CD4-positive, alpha-beta T cell (primary cell): ENCODE measurements around the gene KCNC1. TPM values are rescaled to one million over a fixed set of nuclear protein-coding genes. Genes with fewer than 3 reads are reported as not detected.

Experiments
- ATAC-seq: fragments of 200-7000 bp; cut with Tn5 transposase; one replicate; pipeline ENCODE4 v1.10.0; 2022; ENCODE audit warnings: mild to moderate bottlenecking; ENCODE audit not compliant: poor library complexity
- CTCF ChIA-PET: fragments of 350-600 bp; sonication (Branson Sonifier 250); formaldehyde crosslinking; loops from one replicate; lab custom pipeline; 2021; ENCODE audit warnings: antibody characterized with exemption, inconsistent platforms; lab: Charles Lee
- POLR2A ChIA-PET: fragments of 350-600 bp; sonication (Branson Sonifier 250); formaldehyde crosslinking; loops from one replicate; lab custom pipeline; 2021; ENCODE audit warnings: antibody characterized with exemption, inconsistent platforms; lab: Charles Lee
- DNase-seq, 14 experiments: peaks; one replicate each; pipeline ENCODE4 v3.0.0-alpha.2; 2013 to 2020; ENCODE audit warnings: mixed read lengths in 2 of 14
- H3K27ac ChIP-seq, 2 donors: one replicate each; pipeline versions ENCODE4 v1.5.1 to v1.7.0; 2013; ENCODE audit warnings: low read length in 2 of 2, low read depth in 1 of 2, mild to moderate bottlenecking in 1 of 2
- H3K27me3 ChIP-seq, 2 experiments: 1 replicate in 1 of 2; 2 replicates in 1 of 2; pipeline versions ENCODE4 v1.6.1 to v1.7.0; 2013; ENCODE audit warnings: low read length in 2 of 2, control low read depth in 1 of 2, mild to moderate bottlenecking in 1 of 2, moderate library complexity in 1 of 2; ENCODE audit not compliant: insufficient read depth in 2 of 2, control insufficient read depth in 1 of 2
- H3K36me3 ChIP-seq: one replicate; pipeline ENCODE4 v1.6.1; 2013; ENCODE audit warnings: low read length, control low read depth; ENCODE audit not compliant: insufficient read depth
- H3K4me1 ChIP-seq: one replicate; pipeline ENCODE4 v1.6.1; 2013; ENCODE audit warnings: low read length, control low read depth; ENCODE audit not compliant: insufficient read depth
- H3K4me3 ChIP-seq: one replicate; pipeline ENCODE4 v1.5.1; 2013; ENCODE audit warnings: mild to moderate bottlenecking, low read length, moderate library complexity
- H3K9me3 ChIP-seq, 2 experiments: 1 replicate in 1 of 2; 2 replicates in 1 of 2; pipeline versions ENCODE4 v1.6.1 to v1.7.0; 2013; ENCODE audit warnings: low read length in 2 of 2, mild to moderate bottlenecking in 2 of 2, control low read depth in 1 of 2, moderate library complexity in 1 of 2; ENCODE audit not compliant: control insufficient read depth in 1 of 2, insufficient read depth in 1 of 2
- H3K27ac Mint-ChIP-seq: one replicate; pipeline ENCODE4 v1.8.0; 2020; ENCODE audit warnings: mixed read lengths
- H3K27me3 Mint-ChIP-seq: one replicate; pipeline ENCODE4 v1.8.0; 2021; ENCODE audit warnings: mixed read lengths
- H3K36me3 Mint-ChIP-seq: one replicate; pipeline ENCODE4 v1.8.0; 2021; ENCODE audit warnings: low read depth, mixed read lengths
- H3K4me1 Mint-ChIP-seq: one replicate; pipeline ENCODE4 v1.8.0; 2021; ENCODE audit warnings: low read depth, mixed read lengths
- H3K4me3 Mint-ChIP-seq: one replicate; pipeline ENCODE4 v1.8.0; 2020; ENCODE audit warnings: mild to moderate bottlenecking, mixed read lengths
- H3K9me3 Mint-ChIP-seq: one replicate; pipeline ENCODE4 v1.8.0; 2020; ENCODE audit warnings: mixed read lengths
- CTCF ChIP-seq: fragments of 200-600 bp; IDR thresholded peaks from one replicate; pipeline ENCODE4 v1.8.0; 2022; ENCODE audit warnings: antibody characterized with exemption, mild to moderate bottlenecking
- intact Hi-C, 2 experiments: fragments of 100-400 bp; cut with DNase I in 1 of 2; cut with micrococcal nuclease in 1 of 2; formaldehyde crosslinking; loops; one replicate each; pipeline versions ENCODE4 v1.15.1 to v1.9.0; 2023 to 2025; cut with DNase I, micrococcal nuclease
- total RNA-seq, 174 experiments: library from RNA in 2 of 174; stranded (reverse) in 2 of 174; gene quantifications; one replicate each; pipeline ENCODE4 v1.2.3 and lab custom pipeline; 2021 to 2026

The KCNC1 gene
- total RNA-seq, 2 experiments from 2014 or later, result not detected

GRCh38 chr11:17693531-17693930 is 41.0 kb upstream of the KCNC1 start:
- Mint-ChIP-seq H3K9me3 (no peaks in the 10 kb centered on the region), H3K4me3 (no peak overlapping the region), H3K4me1 (no peaks in the 10 kb centered on the region), H3K27me3 (peaks cover 59% of the 10 kb centered on the region), H3K27ac (no peak overlapping the region), H3K36me3 (no peaks in the 10 kb centered on the region)
- no peaks in the 10 kb centered on the region for H3K36me3 ChIP-seq
- TF ChIP-seq CTCF, result no peak
- POLR2A ChIA-PET, result no interaction called here
- H3K9me3 ChIP-seq, result no peaks in the 10 kb centered on the region
- no peak overlapping the region for H3K27ac ChIP-seq
- intact Hi-C loops, result no loop called here
- no peak for DNase-seq
- CTCF ChIA-PET, result no interaction called here
- peaks cover 16 to 56% of the 10 kb centered on the region in 2 experiments for H3K27me3 ChIP-seq
- no peaks in the 10 kb centered on the region for H3K4me1 ChIP-seq
- H3K4me3 ChIP-seq, result no peak overlapping the region
- no peak for ATAC-seq

- H3K4me3 ChIP-seq, result no peak overlapping the region
- H3K4me1 Mint-ChIP-seq, result no peaks in the 10 kb centered on the region
- H3K9me3 ChIP-seq, result peaks cover 0 to 3% of the 10 kb centered on the region in 2 experiments
- peaks cover 61% of the 10 kb centered on the region for H3K27me3 Mint-ChIP-seq
- H3K27ac Mint-ChIP-seq, result no peak overlapping the region
- ATAC-seq (no peak), DNase-seq (no peak)
- H3K4me1 ChIP-seq, result no peaks in the 10 kb centered on the region
- H3K9me3 Mint-ChIP-seq, result no peaks in the 10 kb centered on the region
- H3K36me3 ChIP-seq, result no peaks in the 10 kb centered on the region
- TF ChIP-seq CTCF, result no peak
- no peaks in the 10 kb centered on the region for H3K36me3 Mint-ChIP-seq
- H3K4me3 Mint-ChIP-seq, result no peak overlapping the region
- ChIA-PET POLR2A (no interaction called here), CTCF (no interaction called here)
- intact Hi-C loops, result no loop called here
- H3K27me3 ChIP-seq, result peaks cover 18 to 56% of the 10 kb centered on the region in 2 experiments
- H3K27ac ChIP-seq, result no peak overlapping the region
Observed at GRCh38 chr11:17694494-17695110, 40.0 kb upstream of the KCNC1 start.

GRCh38 chr11:17695454-17696441 is 38.8 kb upstream of the KCNC1 start:
- peaks cover 0 to 3% of the 10 kb centered on the region in 2 experiments for H3K9me3 ChIP-seq
- intact Hi-C loops, result no loop called here
- Mint-ChIP-seq H3K27ac (no peak overlapping the region), H3K36me3 (no peaks in the 10 kb centered on the region), H3K27me3 (peaks cover 61% of the 10 kb centered on the region), H3K9me3 (no peaks in the 10 kb centered on the region), H3K4me3 (no peak overlapping the region), H3K4me1 (no peaks in the 10 kb centered on the region)
- H3K27me3 ChIP-seq, result peaks cover 20 to 56% of the 10 kb centered on the region in 2 experiments
- no peak overlapping the region for H3K27ac ChIP-seq
- POLR2A ChIA-PET, result no interaction called here
- CTCF ChIA-PET, result no interaction called here
- DNase-seq (no peak), ATAC-seq (no peak)
- TF ChIP-seq CTCF, result no peak
- no peaks in the 10 kb centered on the region for H3K4me1 ChIP-seq
- H3K4me3 ChIP-seq, result no peak overlapping the region
- H3K36me3 ChIP-seq, result no peaks in the 10 kb centered on the region
